Uterus (tissue), 4 donors: ENCODE results near the gene PCGF1. TPM values are rescaled to one million over a fixed set of nuclear protein-coding genes. Genes with fewer than 3 reads are reported as not detected.

ENCODE experiments used
- DNase-seq, 2 donors: peaks; one replicate each; pipeline ENCODE4 v3.0.0-alpha.2; 2019 to 2020
- H3K27ac ChIP-seq, 2 donors: fragments of 200-600 bp; sonication (generic); 1 replicate in 1 of 2; 2 replicates in 1 of 2; pipeline ENCODE4 v1.5.1; 2016 to 2018
- H3K27me3 ChIP-seq, 2 donors: fragments of 200-600 bp; sonication (generic); one replicate each; pipeline ENCODE4 v1.5.1; 2018 to 2019; ENCODE audit warnings: control low read depth in 1 of 2
- H3K36me3 ChIP-seq, 2 donors: fragments of 200-600 bp; sonication (generic); one replicate each; pipeline ENCODE4 v1.5.1; 2019; ENCODE audit warnings: control low read depth in 1 of 2
- H3K4me1 ChIP-seq, 2 donors: fragments of 200-600 bp; sonication (generic); one replicate each; pipeline ENCODE4 v1.5.1; 2018 to 2019; ENCODE audit warnings: control low read depth in 1 of 2
- H3K4me3 ChIP-seq, 2 donors: fragments of 200-600 bp; sonication (generic); 1 replicate in 1 of 2; 2 replicates in 1 of 2; pipeline ENCODE4 v1.5.1; 2018 to 2019; ENCODE audit warnings: mild to moderate bottlenecking in 1 of 2
- H3K9me3 ChIP-seq, 2 donors: fragments of 200-600 bp; sonication (generic); one replicate each; pipeline ENCODE4 v1.5.1; 2019; ENCODE audit warnings: control low read depth in 1 of 2
- POLR2A ChIP-seq, 2 donors: fragments of 450-650 bp; IDR thresholded peaks; one replicate each; pipeline ENCODE4 v1.6.1; 2016; ENCODE audit warnings: antibody characterized with exemption in 2 of 2, mild to moderate bottlenecking in 1 of 2, moderate library complexity in 1 of 2
- intact Hi-C: fragments of 100-400 bp; cut with DNase I; formaldehyde crosslinking; loops from one replicate; pipeline ENCODE4 v1.15.1; 2023; ENCODE audit warnings: low total_unique reads
- total RNA-seq, 4 donors: library from RNA; depleted of rRNA in 3 of 4; stranded (reverse); fragments of >200 nt in 3 of 4; gene quantifications; one replicate each; pipeline versions ENCODE4 v1.1.0 to v1.2.4, GENCODE V29; 2014 to 2023
- TF ChIP-seq, protein P1 (sequence below), 4 experiments: fragments of 200-600 bp in 2 of 4; fragments of 450-650 bp in 2 of 4; sonication (generic) in 2 of 4; IDR thresholded peaks; one replicate each; pipeline ENCODE4 v1.5.1; 2016 to 2019; ENCODE audit warnings: antibody characterized with exemption in 4 of 4, mild to moderate bottlenecking in 2 of 4, moderate library complexity in 1 of 4
- donor health status: DM: yes; HTN: yes; CAD: no.

Gene PCGF1
- total RNA-seq, 4 donors from 2014 or later, result 2.9 to 11.3 (median 9.7) TPM

DNA sequence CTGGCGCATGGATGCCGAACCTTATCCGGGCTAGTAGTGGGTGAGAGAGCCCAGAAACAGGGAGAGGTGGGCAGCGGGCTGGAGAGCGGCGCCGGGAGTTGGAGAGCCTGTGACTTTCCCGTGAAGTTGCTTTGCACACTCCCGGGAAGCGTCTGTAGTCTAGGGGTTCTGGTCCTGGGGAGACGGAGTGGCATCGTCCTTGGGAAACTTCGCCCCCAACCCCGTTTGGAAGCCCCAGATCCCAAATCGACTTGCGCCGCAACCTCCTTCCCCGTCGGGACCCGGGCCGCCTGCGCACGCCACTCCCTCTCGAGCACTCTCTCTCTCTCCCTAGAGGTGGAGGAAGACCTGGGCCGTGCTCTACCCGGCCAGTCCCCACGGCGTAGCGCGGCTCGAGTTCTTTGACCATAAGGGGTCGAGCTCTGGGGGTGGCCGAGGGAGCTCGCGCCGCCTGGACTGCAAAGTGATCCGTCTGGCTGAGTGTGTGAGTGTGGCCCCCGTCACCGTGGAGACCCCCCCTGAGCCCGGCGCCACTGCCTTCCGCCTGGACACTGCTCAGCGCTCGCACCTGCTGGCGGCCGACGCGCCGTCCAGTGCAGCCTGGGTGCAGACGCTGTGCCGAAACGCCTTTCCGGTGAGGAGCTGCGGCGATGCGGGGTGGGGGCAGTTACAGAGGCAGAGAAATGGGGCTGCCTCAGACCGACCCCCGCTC is 47.5 kb upstream of the PCGF1 start:
- peak; percentile 43 to 52 for DNase-seq
- peak overlapping the region; percentile 84 to 88 for H3K27ac ChIP-seq
- no peaks in the 10 kb centered on the region for H3K9me3 ChIP-seq
- no peaks in the 10 kb centered on the region for H3K36me3 ChIP-seq
- no peaks in the 10 kb centered on the region for H3K27me3 ChIP-seq
- peak overlapping the region; percentile 59 to 81 for H3K4me3 ChIP-seq
- no peak for TF ChIP-seq POLR2A (IDR thresholded peaks at IDR 0.05)
- peaks cover 0 to 12% of the 10 kb centered on the region in 2 donors for H3K4me1 ChIP-seq
- intact Hi-C loops, result no loop called here

DNA sequence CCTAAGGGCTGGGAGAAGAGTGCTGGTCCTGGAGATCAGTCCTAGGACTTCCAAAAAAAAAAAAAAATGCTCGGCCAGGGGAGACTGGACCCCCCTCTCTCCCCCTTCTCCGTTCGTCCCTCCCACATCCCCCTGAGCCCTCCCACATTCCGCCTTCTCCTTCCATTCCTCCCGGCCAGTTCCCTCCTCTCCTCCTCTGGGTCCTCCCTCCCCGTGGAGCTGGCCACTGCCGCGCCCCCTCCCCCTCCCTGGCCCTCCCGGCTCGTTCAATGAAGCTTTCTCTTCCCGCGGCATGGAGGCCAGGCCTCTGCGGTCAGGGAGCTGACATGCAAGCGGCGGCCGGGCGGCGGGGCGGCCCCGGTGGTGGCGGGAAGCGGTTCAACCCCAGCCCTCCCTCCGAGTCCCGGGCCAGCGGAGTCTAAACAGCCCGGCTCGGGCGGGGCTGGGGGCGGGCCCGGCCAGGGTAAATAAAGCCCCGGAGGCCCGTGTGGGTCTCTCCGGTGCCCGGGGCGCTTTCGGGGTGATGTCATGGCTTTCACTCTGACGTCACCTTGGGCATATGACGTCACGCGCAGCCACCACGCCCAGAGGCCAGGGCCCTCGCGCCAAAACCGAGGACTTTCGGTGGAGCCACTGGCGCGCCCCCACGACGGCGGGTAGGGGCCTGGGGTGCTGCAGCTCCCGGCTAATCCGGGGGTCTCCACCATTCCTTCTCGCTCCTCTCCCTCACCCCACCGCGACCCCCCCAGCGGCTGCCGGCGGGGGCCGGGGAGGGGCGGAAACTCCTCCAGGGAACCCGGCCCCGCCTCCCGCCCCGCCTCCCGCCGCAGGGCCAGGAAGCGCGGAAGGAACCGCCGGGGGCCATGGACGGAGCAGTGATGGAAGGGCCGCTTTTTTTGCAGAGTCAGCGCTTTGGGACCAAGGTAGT is 46.7 kb upstream of the PCGF1 start, which contains the start of the genes DOK1 and LOXL3:
TSS of gene DOK1 (plus strand) at position 829 of the 928 bp plus-strand sequence. CDS start at position 864, 35 bp downstream.
TSS of gene LOXL3 (minus strand) at position 51 of the 928 bp plus-strand sequence. CDS start 1,308 bp downstream, outside the sequence.
- H3K4me3 ChIP-seq, result peak within 1 kb of the TSS; percentile 59 to 81
- H3K4me1 ChIP-seq, result peaks cover 0 to 12% of the 10 kb centered on the region in 2 donors
- no peaks in the 10 kb centered on the region for H3K36me3 ChIP-seq
- H3K27me3 ChIP-seq, result no peaks in the 10 kb centered on the region
- DNase-seq, result peak; percentile 87 to 89
- no peaks in the 10 kb centered on the region for H3K9me3 ChIP-seq
- TF ChIP-seq, protein P1, sequence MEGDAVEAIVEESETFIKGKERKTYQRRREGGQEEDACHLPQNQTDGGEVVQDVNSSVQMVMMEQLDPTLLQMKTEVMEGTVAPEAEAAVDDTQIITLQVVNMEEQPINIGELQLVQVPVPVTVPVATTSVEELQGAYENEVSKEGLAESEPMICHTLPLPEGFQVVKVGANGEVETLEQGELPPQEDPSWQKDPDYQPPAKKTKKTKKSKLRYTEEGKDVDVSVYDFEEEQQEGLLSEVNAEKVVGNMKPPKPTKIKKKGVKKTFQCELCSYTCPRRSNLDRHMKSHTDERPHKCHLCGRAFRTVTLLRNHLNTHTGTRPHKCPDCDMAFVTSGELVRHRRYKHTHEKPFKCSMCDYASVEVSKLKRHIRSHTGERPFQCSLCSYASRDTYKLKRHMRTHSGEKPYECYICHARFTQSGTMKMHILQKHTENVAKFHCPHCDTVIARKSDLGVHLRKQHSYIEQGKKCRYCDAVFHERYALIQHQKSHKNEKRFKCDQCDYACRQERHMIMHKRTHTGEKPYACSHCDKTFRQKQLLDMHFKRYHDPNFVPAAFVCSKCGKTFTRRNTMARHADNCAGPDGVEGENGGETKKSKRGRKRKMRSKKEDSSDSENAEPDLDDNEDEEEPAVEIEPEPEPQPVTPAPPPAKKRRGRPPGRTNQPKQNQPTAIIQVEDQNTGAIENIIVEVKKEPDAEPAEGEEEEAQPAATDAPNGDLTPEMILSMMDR (IDR thresholded peaks at IDR 0.05), result peak in 1 of 4 experiments; percentile 23
- peak in 1 of 2 donors; percentile 20 for TF ChIP-seq POLR2A (IDR thresholded peaks at IDR 0.05)
- peak within 1 kb of the TSS; percentile 84 to 88 for H3K27ac ChIP-seq
- intact Hi-C loops, result no loop called here

DNA sequence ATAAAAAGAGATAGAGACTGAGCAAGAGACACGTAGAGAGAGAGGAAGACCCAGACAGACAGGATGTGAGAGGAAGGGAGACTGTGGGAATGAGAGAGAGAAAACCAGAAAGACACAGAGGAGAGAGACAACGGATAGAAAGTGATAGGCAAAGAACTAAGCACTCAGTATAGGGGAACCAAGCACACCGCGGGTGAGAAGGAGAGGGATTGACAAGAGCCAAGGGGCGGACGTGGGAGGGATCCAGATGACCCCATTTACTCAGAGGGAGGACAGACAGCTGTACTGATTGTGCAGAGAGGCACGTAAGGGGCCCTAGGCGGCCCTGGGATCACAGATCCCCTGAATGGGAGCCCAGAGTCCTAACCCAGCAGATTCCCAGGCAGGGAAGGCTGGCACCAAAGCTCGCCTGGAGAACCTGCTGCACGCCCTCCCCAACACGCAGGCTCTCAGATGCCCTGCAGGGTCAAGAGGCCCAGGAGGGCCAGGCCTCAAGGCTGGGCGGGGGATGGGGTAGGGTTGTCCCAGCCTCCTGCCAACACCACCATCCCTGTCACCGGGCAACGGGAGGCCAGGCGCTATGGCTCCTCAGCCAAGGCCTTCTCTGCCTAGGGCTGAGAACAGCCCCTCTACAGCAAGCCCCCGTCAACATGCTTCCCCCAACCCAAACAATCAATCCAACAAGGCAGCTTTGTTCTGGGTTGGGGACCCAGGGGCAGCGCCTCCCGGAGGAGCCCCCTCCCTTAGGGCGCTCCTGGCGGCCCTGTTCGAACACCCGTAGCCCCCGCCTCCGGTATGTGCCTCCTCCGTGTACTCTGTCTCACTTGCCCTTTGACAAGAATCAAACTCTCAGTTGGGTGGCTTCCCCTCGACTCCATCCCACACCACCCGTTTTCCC is 45.7 kb upstream of the PCGF1 start:
- H3K9me3 ChIP-seq, result no peaks in the 10 kb centered on the region
- H3K4me3 ChIP-seq, result peak overlapping the region; percentile 59 to 81
- H3K27ac ChIP-seq, result peak overlapping the region; percentile 84 to 88
- intact Hi-C loops, result no loop called here
- H3K4me1 ChIP-seq, result peaks cover 0 to 12% of the 10 kb centered on the region in 2 donors
- H3K27me3 ChIP-seq, result no peaks in the 10 kb centered on the region
- H3K36me3 ChIP-seq, result no peaks in the 10 kb centered on the region
- DNase-seq, result peak in 1 of 2 donors; percentile 36
- TF ChIP-seq POLR2A (IDR thresholded peaks at IDR 0.05), result no peak
- TF ChIP-seq, protein P1 (IDR thresholded peaks at IDR 0.05), result no peak

GRCh38 chr2:74551942-74552913 is 44.7 kb upstream of the PCGF1 start:
- Histone ChIP-seq H3K36me3 (no peaks in the 10 kb centered on the region), H3K4me1 (peaks cover 0 to 12% of the 10 kb centered on the region in 2 donors), H3K9me3 (no peaks in the 10 kb centered on the region), H3K27ac (peak overlapping the region in 1 of 2 donors; percentile 84), H3K4me3 (no peak overlapping the region), H3K27me3 (no peaks in the 10 kb centered on the region)
- intact Hi-C loops, result no loop called here
- no peak for DNase-seq
- TF ChIP-seq, protein P1 (IDR thresholded peaks at IDR 0.05), result no peak
- TF ChIP-seq POLR2A (IDR thresholded peaks at IDR 0.05), result no peak
